Neural cell (in vitro differentiated cells): ENCODE measurements around the gene PARD3B.

Experiments
- CTCF ChIP-seq: fragments of 450-650 bp; IDR thresholded peaks from 2 replicates; pipeline ENCODE4 v1.5.1; 2014; ENCODE audit warnings: antibody characterized with exemption, mild to moderate bottlenecking, moderate library complexity; ENCODE audit not compliant: poor library complexity, severe bottlenecking
- EP300 ChIP-seq: fragments of 450-650 bp; conservative IDR thresholded peaks from 2 replicates; pipeline ENCODE4 v1.6.1; 2014; ENCODE audit warnings: antibody characterized with exemption, mild to moderate bottlenecking, moderate library complexity; ENCODE audit not compliant: poor library complexity, severe bottlenecking
- EZH2 ChIP-seq: fragments of 200-600, 300-800 bp; shearing (Covaris generic), sonication (generic); IDR thresholded peaks from 2 replicates; pipeline ENCODE4 v1.6.1; 2014; ENCODE audit warnings: antibody characterized with exemption, low read length, borderline replicate concordance, mild to moderate bottlenecking; ENCODE audit not compliant: insufficient read depth, poor library complexity, severe bottlenecking
- POLR2AphosphoS5 ChIP-seq: IDR thresholded peaks from 2 replicates; pipeline ENCODE4 v1.6.1; 2012
- RAD21 ChIP-seq: fragments of 450-650 bp; conservative IDR thresholded peaks from 2 replicates; pipeline ENCODE4 v1.6.1; 2014; ENCODE audit warnings: antibody characterized with exemption, mild to moderate bottlenecking, moderate library complexity
- REST ChIP-seq: IDR thresholded peaks from 2 replicates; pipeline ENCODE4 v1.6.1; 2012; ENCODE audit warnings: borderline replicate concordance
- SMC3 ChIP-seq: fragments of 450-650 bp; conservative IDR thresholded peaks from 2 replicates; pipeline ENCODE4 v1.6.1; 2014; ENCODE audit warnings: antibody characterized with exemption, mild to moderate bottlenecking, moderate library complexity; ENCODE audit not compliant: poor library complexity
- TAF1 ChIP-seq: IDR thresholded peaks from 2 replicates; pipeline ENCODE4 v1.6.1; 2012; ENCODE audit warnings: low read depth

- TF ChIP-seq EP300: no peak
- TF ChIP-seq POLR2AphosphoS5: no peak
- no peak for TF ChIP-seq CTCF
- no peak for TF ChIP-seq TAF1
- TF ChIP-seq SMC3: no peak
- no peak for TF ChIP-seq REST
- TF ChIP-seq EZH2: no peak
- no peak for TF ChIP-seq RAD21
Observed at GRCh38 chr2:204643326-204643725, 98.1 kb downstream of the PARD3B start.
